Colonic mucosa (tissue), 4 donors: ENCODE results near the gene TRIM37. TPM values are rescaled to one million over a fixed set of nuclear protein-coding genes. Genes with fewer than 3 reads are reported as not detected.

Source experiments
- DNase-seq: peaks from one replicate; pipeline ENCODE4 v3.0.0-alpha.2; 2020
- H3K27ac ChIP-seq: fragments of 200-600 bp; one replicate; pipeline ENCODE4 v1.8.0; 2021
- H3K27me3 ChIP-seq: fragments of 200-600 bp; one replicate; pipeline ENCODE4 v1.8.0; 2021
- H3K36me3 ChIP-seq: fragments of 200-600 bp; one replicate; pipeline ENCODE4 v1.8.0; 2021
- H3K4me1 ChIP-seq: fragments of 200-600 bp; one replicate; pipeline ENCODE4 v1.8.0; 2021; ENCODE audit warnings: mild to moderate bottlenecking
- H3K4me3 ChIP-seq: fragments of 200-600 bp; one replicate; pipeline ENCODE4 v1.8.0; 2021
- H3K9ac ChIP-seq, 2 donors: one replicate each; pipeline ENCODE4 v1.7.0; 2013; ENCODE audit warnings: control low read depth in 2 of 2, low read depth in 2 of 2, low read length in 2 of 2
- H3K9me3 ChIP-seq: fragments of 200-600 bp; one replicate; pipeline ENCODE4 v1.8.0; 2021
- CTCF ChIP-seq: fragments of 200-600 bp; IDR thresholded peaks from one replicate; pipeline ENCODE4 v1.8.0; 2022; ENCODE audit warnings: antibody characterized with exemption, mild to moderate bottlenecking
- intact Hi-C: fragments of 100-400 bp; cut with DNase I; formaldehyde crosslinking; loops from one replicate; pipeline ENCODE4 v1.14.1; 2022
- total RNA-seq, 2 donors: library from RNA; stranded (reverse); fragmentation: NEBNext Ultra II Directional in 1 of 2; extraction: Animal tissue kit (Norgen Biotek cat#: 25700) in 1 of 2; gene quantifications; one replicate each; pipeline ENCODE4 v1.2.1, GENCODE V29; 2021
- donor health status: healthy.
- donor health status: DM: no; HTN: no; CAD: no.
- donor health status: DM: no; HTN: no; CAD: no.

Gene TRIM37
- total RNA-seq, 2 donors from 2014 or later: 17.2 to 24.1 TPM

- no peak for TF ChIP-seq CTCF
- Histone ChIP-seq H3K27ac (no peak overlapping the region), H3K27me3 (no peaks in the 10 kb centered on the region), H3K9me3 (no peaks in the 10 kb centered on the region), H3K36me3 (no peaks in the 10 kb centered on the region), H3K4me1 (no peaks in the 10 kb centered on the region), H3K4me3 (no peak overlapping the region), H3K9ac (no peak overlapping the region)
- no peak for DNase-seq
- intact Hi-C loops: no loop called here
Observed at GRCh38 chr17:59018019-59018418, 88.7 kb downstream of the TRIM37 start.

- Histone ChIP-seq H3K36me3 (no peaks in the 10 kb centered on the region), H3K4me3 (no peak overlapping the region), H3K27me3 (no peaks in the 10 kb centered on the region), H3K9me3 (no peaks in the 10 kb centered on the region), H3K27ac (no peak overlapping the region), H3K4me1 (no peaks in the 10 kb centered on the region), H3K9ac (no peak overlapping the region)
- intact Hi-C loops: no loop called here
- DNase-seq: no peak
- no peak for TF ChIP-seq CTCF
Observed at GRCh38 chr17:59011975-59012374, 94.7 kb downstream of the TRIM37 start.

DNA sequence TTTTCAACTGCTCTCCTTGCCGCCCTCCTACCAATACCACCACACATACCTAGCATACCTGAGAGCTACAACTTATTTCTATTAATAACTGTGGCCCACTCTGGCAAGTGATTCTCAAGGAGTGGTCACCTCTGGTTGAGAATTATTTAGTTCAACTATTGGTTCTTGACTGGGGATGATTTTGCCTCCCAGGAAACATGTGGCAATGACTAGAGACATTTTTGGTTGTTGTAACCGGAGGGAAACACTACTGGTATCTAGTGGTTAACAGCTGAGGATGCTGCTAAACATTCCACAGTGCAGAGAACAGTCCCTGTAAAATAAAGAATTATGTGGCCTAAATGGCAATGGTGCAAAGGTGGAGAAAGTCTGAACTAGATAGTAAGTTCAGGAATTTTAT, 96.7 kb downstream of the TRIM37 start:
- Histone ChIP-seq H3K9me3 (no peaks in the 10 kb centered on the region), H3K9ac (no peak overlapping the region), H3K27ac (no peak overlapping the region), H3K4me3 (no peak overlapping the region), H3K36me3 (no peaks in the 10 kb centered on the region), H3K4me1 (no peaks in the 10 kb centered on the region), H3K27me3 (no peaks in the 10 kb centered on the region)
- TF ChIP-seq CTCF: no peak
- intact Hi-C loops: no loop called here
- DNase-seq: no peak

GRCh38 chr17:59008737-59009136, 97.9 kb downstream of the TRIM37 start:
- Histone ChIP-seq H3K36me3 (no peaks in the 10 kb centered on the region), H3K9me3 (no peaks in the 10 kb centered on the region), H3K27ac (no peak overlapping the region), H3K4me3 (no peak overlapping the region), H3K4me1 (no peaks in the 10 kb centered on the region), H3K27me3 (no peaks in the 10 kb centered on the region), H3K9ac (no peak overlapping the region)
- intact Hi-C loops: loop anchor here (5.0 kb wide), 1 partner anchor 421 kb away; no protein-coding TSS in a partner anchor
- no peak for TF ChIP-seq CTCF
- DNase-seq: no peak

GRCh38 chr17:59007995-59008394, 98.7 kb downstream of the TRIM37 start:
- Histone ChIP-seq H3K27me3 (no peaks in the 10 kb centered on the region), H3K9me3 (no peaks in the 10 kb centered on the region), H3K36me3 (no peaks in the 10 kb centered on the region), H3K27ac (no peak overlapping the region), H3K4me1 (no peaks in the 10 kb centered on the region), H3K9ac (no peak overlapping the region), H3K4me3 (no peak overlapping the region)
- DNase-seq: no peak
- TF ChIP-seq CTCF: no peak
- intact Hi-C loops: loop anchor here (5.0 kb wide), 1 partner anchor 421 kb away; no protein-coding TSS in a partner anchor
